GM20431 (cell line): ENCODE results near the gene SPPL3.
"Not testable (repeated sequence)": the region's sequence is repeated elsewhere in the genome, so short reads cannot be mapped to it uniquely, and the experiment has no call there.

Source experiments
- in situ Hi-C: fragments of 300-500 bp; cut with MseI, MboI; formaldehyde crosslinking; loops from one replicate; pipeline ENCODE4 v1.15.0; 2020; ENCODE audit warnings: low sequenced_read_pairs; ENCODE audit not compliant: unreplicated experiment

SPPL3 gene

GRCh38 chr12:120735181-120735580, 169.0 kb downstream of the SPPL3 start:
- in situ Hi-C loops: no loop called here

GRCh38 chr12:120734210-120734609, 169.9 kb downstream of the SPPL3 start:
- in situ Hi-C loops: no loop called here

- in situ Hi-C loops: no loop called here
Measured at GRCh38 chr12:120733574-120733973, 170.6 kb downstream of the SPPL3 start.

GRCh38 chr12:120732198-120732597, 172.0 kb downstream of the SPPL3 start:
- in situ Hi-C loops: not testable (repeated sequence)

- in situ Hi-C loops: no loop called here
Measured at GRCh38 chr12:120726961-120727360, 177.2 kb downstream of the SPPL3 start.

- in situ Hi-C loops: no loop called here
Measured at GRCh38 chr12:120726510-120726793, 177.7 kb downstream of the SPPL3 start.

GRCh38 chr12:120725659-120726509, 178.3 kb downstream of the SPPL3 start, which contains the start of gene ACADS:
Gene ACADS (plus strand): TSS chr12:120725826. CDS start chr12:120725886, 60 bp downstream.
- in situ Hi-C loops: no loop called here

GRCh38 chr12:120725151-120725658, 179.0 kb downstream of the SPPL3 start:
- in situ Hi-C loops: no loop called here

GRCh38 chr12:120724720-120725119, 179.4 kb downstream of the SPPL3 start:
- in situ Hi-C loops: no loop called here

- in situ Hi-C loops: no loop called here
Measured at GRCh38 chr12:120722784-120723183, 181.4 kb downstream of the SPPL3 start.

GRCh38 chr12:120721866-120722265, 182.3 kb downstream of the SPPL3 start:
- in situ Hi-C loops: no loop called here

- in situ Hi-C loops: no loop called here
Measured at GRCh38 chr12:120720987-120721801, 183.0 kb downstream of the SPPL3 start.

- in situ Hi-C loops: no loop called here
Measured at GRCh38 chr12:120720234-120720986, 183.7 kb downstream of the SPPL3 start.

GRCh38 chr12:120719496-120720233, 184.5 kb downstream of the SPPL3 start:
- in situ Hi-C loops: no loop called here

GRCh38 chr12:120719072-120719471, 185.1 kb downstream of the SPPL3 start:
- in situ Hi-C loops: no loop called here

GRCh38 chr12:120718055-120718454, 186.1 kb downstream of the SPPL3 start:
- in situ Hi-C loops: no loop called here

GRCh38 chr12:120713861-120714482, 190.2 kb downstream of the SPPL3 start:
- in situ Hi-C loops: no loop called here

GRCh38 chr12:120712610-120713009, 191.5 kb downstream of the SPPL3 start:
- in situ Hi-C loops: no loop called here
